SK-N-SH (cell line): ENCODE results near the gene MACROD2. TPM values are rescaled to one million over a fixed set of nuclear protein-coding genes. Genes with fewer than 3 reads are reported as not detected.

ENCODE experiments used
- CTCF ChIA-PET: fragments of 300-600, 350-600 bp; formaldehyde crosslinking; extraction: SDS; loops from one replicate; lab custom pipeline; 2021; lab: Yijun Ruan, JAX
- POLR2A ChIA-PET: fragments of 350-600 bp; sonication (Branson Sonifier 250); formaldehyde crosslinking; extraction: SDS; loops from one replicate; lab custom pipeline; 2020; ENCODE audit warnings: antibody characterized with exemption, inconsistent platforms; lab: Yijun Ruan, JAX
- DNase-seq: peaks from one replicate; pipeline ENCODE4 v3.0.0; 2012
- H2AFZ ChIP-seq: fragments of 200-600 bp; sonication (generic); 2 replicates; pipeline ENCODE4 v1.8.1; 2016; ENCODE audit warnings: antibody characterized with exemption, mild to moderate bottlenecking, low read depth
- H3F3A ChIP-seq: fragments of 200-600 bp; sonication (generic); replicated peaks from 2 replicates; pipeline ENCODE3; 2016; ENCODE audit warnings: antibody characterized with exemption, mild to moderate bottlenecking; ENCODE audit not compliant: insufficient read depth
- H3K27ac ChIP-seq, 2 experiments: fragments of 200-500 bp in 1 of 2; fragments of 200-600 bp in 1 of 2; sonication (Bioruptor generic) in 1 of 2; sonication (generic), shearing (Covaris generic) in 1 of 2; 2 replicates each; pipeline versions ENCODE4 v1.5.1 to v1.6.1; 2014 to 2016; ENCODE audit warnings: low read depth in 2 of 2, inconsistent platforms in 1 of 2, low read length in 1 of 2, mild to moderate bottlenecking in 1 of 2, mixed read lengths in 1 of 2
- H3K27me3 ChIP-seq: fragments of 200-600 bp; sonication (generic), shearing (Covaris generic); 2 replicates; pipeline ENCODE4 v1.6.1; 2016; ENCODE audit warnings: mixed run types; ENCODE audit not compliant: insufficient read depth
- H3K36me3 ChIP-seq, 2 experiments: fragments of 200-500 bp in 1 of 2; fragments of 200-600 bp in 1 of 2; sonication (Bioruptor generic) in 1 of 2; sonication (generic) in 1 of 2; replicated peaks in 1 of 2; 2 replicates each; pipeline versions ENCODE3 to v1.5.1; 2014 to 2016; ENCODE audit warnings: low read length in 1 of 2, mild to moderate bottlenecking in 1 of 2; ENCODE audit not compliant: insufficient read depth in 2 of 2, control insufficient read depth in 1 of 2
- H3K4me1 ChIP-seq, 2 experiments: fragments of 200-500 bp in 1 of 2; fragments of 200-600 bp in 1 of 2; sonication (Bioruptor generic) in 1 of 2; sonication (generic), shearing (Covaris generic) in 1 of 2; 2 replicates each; pipeline versions ENCODE4 v1.5.1 to v1.6.1; 2014 to 2016; ENCODE audit warnings: low read depth in 1 of 2, low read length in 1 of 2, mixed run types in 1 of 2; ENCODE audit not compliant: insufficient read depth in 2 of 2, control insufficient read depth in 1 of 2
- H3K4me2 ChIP-seq: fragments of 200-600 bp; sonication (generic), shearing (Covaris generic); 2 replicates; pipeline ENCODE4 v1.6.1; 2017; ENCODE audit warnings: mixed run types
- H3K4me3 ChIP-seq, 2 experiments: fragments of 200-500 bp in 1 of 2; fragments of 200-600 bp in 1 of 2; sonication (Bioruptor generic) in 1 of 2; sonication (generic), shearing (Covaris generic) in 1 of 2; 2 replicates each; pipeline versions ENCODE4 v1.5.1 to v1.8.1; 2014 to 2016; ENCODE audit warnings: low read depth in 2 of 2, inconsistent platforms in 1 of 2, low read length in 1 of 2, mild to moderate bottlenecking in 1 of 2, mixed read lengths in 1 of 2, moderate library complexity in 1 of 2
- H3K79me2 ChIP-seq: fragments of 200-600 bp; sonication (generic); 2 replicates; pipeline ENCODE4 v1.8.1; 2017; ENCODE audit warnings: mild to moderate bottlenecking; ENCODE audit not compliant: insufficient read depth
- H3K9ac ChIP-seq: fragments of 200-600 bp; sonication (generic); 2 replicates; pipeline ENCODE4 v1.6.1; 2017; ENCODE audit warnings: mixed run types
- H3K9me2 ChIP-seq: fragments of 200-600 bp; sonication (generic); 2 replicates; pipeline ENCODE4 v1.6.1; 2017; ENCODE audit warnings: mixed run types
- H3K9me3 ChIP-seq: fragments of 200-600 bp; sonication (generic); 2 replicates; pipeline ENCODE4 v1.6.1; 2017; ENCODE audit warnings: mixed run types, mild to moderate bottlenecking, moderate library complexity
- H4K20me1 ChIP-seq: fragments of 200-600 bp; sonication (generic); 2 replicates; pipeline ENCODE4 v1.6.1; 2017; ENCODE audit warnings: mild to moderate bottlenecking, mixed run types; ENCODE audit not compliant: insufficient read depth
- ELF1 ChIP-seq: IDR thresholded peaks from 2 replicates; pipeline ENCODE4 v1.4.0; 2012
- EP300 ChIP-seq, 2 experiments: IDR thresholded peaks; 2 replicates each; pipeline versions ENCODE4 v1.4.0 to v1.6.1; 2012; ENCODE audit warnings: borderline replicate concordance in 1 of 2, low read depth in 1 of 2, low read length in 1 of 2
- FOSL2 ChIP-seq: IDR thresholded peaks from 2 replicates; pipeline ENCODE4 v1.4.0; 2012; ENCODE audit warnings: low read depth, mild to moderate bottlenecking, moderate library complexity, borderline replicate concordance
- FOXM1 ChIP-seq: IDR thresholded peaks from 2 replicates; pipeline ENCODE4 v1.4.0; 2012; ENCODE audit warnings: low read depth, mild to moderate bottlenecking
- GATA2 ChIP-seq: sonication (generic); formaldehyde crosslinking; IDR thresholded peaks from 2 replicates; pipeline ENCODE4 v1.5.0; 2020; ENCODE audit warnings: mild to moderate bottlenecking, missing genetic modification reagents
- MAX ChIP-seq: IDR thresholded peaks from 2 replicates; pipeline ENCODE4 v1.4.0; 2012; ENCODE audit warnings: low read depth
- NRF1 ChIP-seq: IDR thresholded peaks from 2 replicates; pipeline ENCODE4 v1.6.1; 2012; ENCODE audit warnings: low read depth, mild to moderate bottlenecking, low read length
- PBX3 ChIP-seq: IDR thresholded peaks from 2 replicates; pipeline ENCODE4; 2012
- POLR2AphosphoS5 ChIP-seq: IDR thresholded peaks from 2 replicates; pipeline ENCODE4 v1.6.1; 2012; ENCODE audit warnings: low read depth, low read length
- RAD21 ChIP-seq: IDR thresholded peaks from 2 replicates; pipeline ENCODE4 v1.6.1; 2012; ENCODE audit warnings: mild to moderate bottlenecking, low read length
- REST ChIP-seq: IDR thresholded peaks from 2 replicates; pipeline ENCODE4 v1.6.1; 2012; ENCODE audit warnings: mild to moderate bottlenecking, low read depth, low read length, moderate library complexity
- RFX5 ChIP-seq: IDR thresholded peaks from 2 replicates; pipeline ENCODE4 v1.6.1; 2012; ENCODE audit warnings: mild to moderate bottlenecking, improper control_type of control experiment, low read length
- SMC3 ChIP-seq: IDR thresholded peaks from 2 replicates; pipeline ENCODE4 v1.6.1; 2012; ENCODE audit warnings: low read depth, low read length, improper control_type of control experiment
- TAF1 ChIP-seq: IDR thresholded peaks from 2 replicates; pipeline ENCODE4 v1.6.1; 2012; ENCODE audit warnings: low read depth, mild to moderate bottlenecking, low read length, moderate library complexity, borderline replicate concordance
- TCF12 ChIP-seq: IDR thresholded peaks from 2 replicates; pipeline ENCODE4 v1.4.0; 2012
- TEAD4 ChIP-seq: IDR thresholded peaks from 2 replicates; pipeline ENCODE4 v1.4.0; 2012; ENCODE audit warnings: mild to moderate bottlenecking, borderline replicate concordance; ENCODE audit not compliant: insufficient read depth
- WGBS: methylation state at CpG from one replicate; pipeline ENCODE4 v1.1.6; 2017; ENCODE audit warnings: low lambda C conversion rate; 5-methylcytosine and 5-hydroxymethylcytosine counted together
- polyA plus RNA-seq, 3 experiments: library from polyadenylated mRNA; depleted of rRNA; stranded (reverse); fragments of >200 nt; gene quantifications; 2 replicates each; pipeline ENCODE4 v1.2.3, GENCODE V29; 2012
- TF ChIP-seq, protein P1 (sequence below): IDR thresholded peaks from 2 replicates; pipeline ENCODE4 v1.4.0; 2012; ENCODE audit warnings: low read depth, borderline replicate concordance
- TF ChIP-seq, protein P2 (sequence below): fragments of 200-600 bp; sonication (generic); IDR thresholded peaks from 2 replicates; pipeline ENCODE4 v1.6.1; 2017; ENCODE audit warnings: antibody characterized with exemption, mild to moderate bottlenecking, moderate library complexity
- TF ChIP-seq, protein P3 (sequence below): fragments of 150-350 bp; IDR thresholded peaks from 2 replicates; pipeline ENCODE4 v1.6.1; 2016; ENCODE audit warnings: mild to moderate bottlenecking, low read depth, low read length

Gene MACROD2
- polyA plus RNA-seq, 1 of the 3 experiments (the other 2 are of a cell fraction) = 0.33 TPM

GRCh38 chr20:16017656-16018055 is 2022.3 kb downstream of the MACROD2 start:
- H3K27ac ChIP-seq = no peak overlapping the region
- H3K4me1 ChIP-seq = no peaks in the 10 kb centered on the region; a peak in 1 of 4 replicates
- TF ChIP-seq EP300 (IDR thresholded peaks at IDR 0.05; ENCODE audit: borderline replicate concordance in 1 of 2, low read depth in 1 of 2, low read length in 1 of 2) (no peak), SMC3 (no peak), GATA2 (no peak), TCF12 (no peak), FOXM1 (no peak), NRF1 (no peak), MAX (no peak), ELF1 (no peak), REST (no peak), TAF1 (no peak), FOSL2 (no peak), RFX5 (no peak), RAD21 (no peak), PBX3 (no peak), TEAD4 (no peak), POLR2AphosphoS5 (no peak)
- TF ChIP-seq, protein P1, sequence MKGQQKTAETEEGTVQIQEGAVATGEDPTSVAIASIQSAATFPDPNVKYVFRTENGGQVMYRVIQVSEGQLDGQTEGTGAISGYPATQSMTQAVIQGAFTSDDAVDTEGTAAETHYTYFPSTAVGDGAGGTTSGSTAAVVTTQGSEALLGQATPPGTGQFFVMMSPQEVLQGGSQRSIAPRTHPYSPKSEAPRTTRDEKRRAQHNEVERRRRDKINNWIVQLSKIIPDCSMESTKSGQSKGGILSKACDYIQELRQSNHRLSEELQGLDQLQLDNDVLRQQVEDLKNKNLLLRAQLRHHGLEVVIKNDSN = no peak
- TF ChIP-seq, protein P2, sequence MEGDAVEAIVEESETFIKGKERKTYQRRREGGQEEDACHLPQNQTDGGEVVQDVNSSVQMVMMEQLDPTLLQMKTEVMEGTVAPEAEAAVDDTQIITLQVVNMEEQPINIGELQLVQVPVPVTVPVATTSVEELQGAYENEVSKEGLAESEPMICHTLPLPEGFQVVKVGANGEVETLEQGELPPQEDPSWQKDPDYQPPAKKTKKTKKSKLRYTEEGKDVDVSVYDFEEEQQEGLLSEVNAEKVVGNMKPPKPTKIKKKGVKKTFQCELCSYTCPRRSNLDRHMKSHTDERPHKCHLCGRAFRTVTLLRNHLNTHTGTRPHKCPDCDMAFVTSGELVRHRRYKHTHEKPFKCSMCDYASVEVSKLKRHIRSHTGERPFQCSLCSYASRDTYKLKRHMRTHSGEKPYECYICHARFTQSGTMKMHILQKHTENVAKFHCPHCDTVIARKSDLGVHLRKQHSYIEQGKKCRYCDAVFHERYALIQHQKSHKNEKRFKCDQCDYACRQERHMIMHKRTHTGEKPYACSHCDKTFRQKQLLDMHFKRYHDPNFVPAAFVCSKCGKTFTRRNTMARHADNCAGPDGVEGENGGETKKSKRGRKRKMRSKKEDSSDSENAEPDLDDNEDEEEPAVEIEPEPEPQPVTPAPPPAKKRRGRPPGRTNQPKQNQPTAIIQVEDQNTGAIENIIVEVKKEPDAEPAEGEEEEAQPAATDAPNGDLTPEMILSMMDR = no peak
- TF ChIP-seq, protein P3, sequence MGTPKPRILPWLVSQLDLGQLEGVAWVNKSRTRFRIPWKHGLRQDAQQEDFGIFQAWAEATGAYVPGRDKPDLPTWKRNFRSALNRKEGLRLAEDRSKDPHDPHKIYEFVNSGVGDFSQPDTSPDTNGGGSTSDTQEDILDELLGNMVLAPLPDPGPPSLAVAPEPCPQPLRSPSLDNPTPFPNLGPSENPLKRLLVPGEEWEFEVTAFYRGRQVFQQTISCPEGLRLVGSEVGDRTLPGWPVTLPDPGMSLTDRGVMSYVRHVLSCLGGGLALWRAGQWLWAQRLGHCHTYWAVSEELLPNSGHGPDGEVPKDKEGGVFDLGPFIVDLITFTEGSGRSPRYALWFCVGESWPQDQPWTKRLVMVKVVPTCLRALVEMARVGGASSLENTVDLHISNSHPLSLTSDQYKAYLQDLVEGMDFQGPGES = no peak
- TF ChIP-seq, all 33 proteins: peak for 0
- no peak for DNase-seq
- Histone ChIP-seq H3K9me2 (no peaks in the 10 kb centered on the region), H3K4me2 (no peak overlapping the region), H3K79me2 (no peaks in the 10 kb centered on the region), H3F3A (no peaks in the 10 kb centered on the region), H3K9ac (no peak overlapping the region), H4K20me1 (no peaks in the 10 kb centered on the region), H3K9me3 (no peaks in the 10 kb centered on the region), H3K36me3 (no peaks in the 10 kb centered on the region), H2AFZ (no peak overlapping the region), H3K4me3 (no peak overlapping the region), H3K27me3 (no peaks in the 10 kb centered on the region)
- POLR2A ChIA-PET = no interaction called here
- WGBS = 18% methylated on average over 1 of the region's 1 CpG
- CTCF ChIA-PET = no interaction called here
